Brain microvascular endothelial cell (primary cell): Measurements from ENCODE around the gene LEO1.

ENCODE experiments used
- DNase-seq: peaks from one replicate; pipeline ENCODE4 v3.0.0-alpha.2; 2020
- H3K27ac ChIP-seq: fragments of 250-450 bp; sonication (Bioruptor Pico); 2 replicates; pipeline ENCODE4 v1.5.1; 2020; ENCODE audit warnings: mild to moderate bottlenecking, moderate library complexity
- H3K27me3 ChIP-seq: fragments of 250-450 bp; sonication (Bioruptor Pico); replicated peaks from 2 replicates; pipeline ENCODE4 v1.5.1; 2020; ENCODE audit warnings: mild to moderate bottlenecking
- H3K36me3 ChIP-seq: fragments of 250-450 bp; sonication (Bioruptor Pico); replicated peaks from 2 replicates; pipeline ENCODE4 v1.5.1; 2020; ENCODE audit warnings: mild to moderate bottlenecking
- H3K4me3 ChIP-seq: 2 replicates; pipeline ENCODE4 v1.5.1; 2011; ENCODE audit warnings: low read depth, mild to moderate bottlenecking, control low read depth, low read length, moderate library complexity
- in situ Hi-C: cut with HindIII; loops from 2 replicates; pipeline ENCODE4 v1.10.0; 2017; ENCODE audit warnings: low sequenced_read_pairs, low pct_ligation_motif_present
- TF ChIP-seq, protein P1 (sequence below): IDR thresholded peaks from 2 replicates; pipeline ENCODE4 v1.5.1; 2011; ENCODE audit warnings: low read depth, mild to moderate bottlenecking, moderate library complexity, low read length, control low read depth, inconsistent platforms; ENCODE audit errors: missing control alignments

The LEO1 gene

DNA sequence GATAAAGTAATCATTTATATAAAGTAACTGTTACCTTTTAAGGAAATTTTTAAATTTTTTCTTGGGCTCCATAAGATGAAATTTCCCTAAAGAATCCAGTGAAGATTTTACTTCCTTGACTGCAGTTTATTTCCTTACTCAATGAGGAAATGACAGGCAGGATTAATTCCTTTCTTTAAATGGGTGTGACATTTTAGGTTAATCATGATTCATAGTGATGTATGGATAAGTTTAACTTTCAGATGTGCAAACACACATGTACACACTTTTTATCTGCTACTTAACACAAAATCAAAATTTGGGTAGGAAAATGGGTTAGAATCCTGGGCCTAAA is 11.2 kb upstream of the LEO1 start:
- in situ Hi-C loops = no loop called here
- DNase-seq = no peak
- H3K4me3 ChIP-seq = no peak overlapping the region
- H3K27ac ChIP-seq = no peak overlapping the region
- H3K36me3 ChIP-seq = no peaks in the 10 kb centered on the region
- TF ChIP-seq, protein P1, sequence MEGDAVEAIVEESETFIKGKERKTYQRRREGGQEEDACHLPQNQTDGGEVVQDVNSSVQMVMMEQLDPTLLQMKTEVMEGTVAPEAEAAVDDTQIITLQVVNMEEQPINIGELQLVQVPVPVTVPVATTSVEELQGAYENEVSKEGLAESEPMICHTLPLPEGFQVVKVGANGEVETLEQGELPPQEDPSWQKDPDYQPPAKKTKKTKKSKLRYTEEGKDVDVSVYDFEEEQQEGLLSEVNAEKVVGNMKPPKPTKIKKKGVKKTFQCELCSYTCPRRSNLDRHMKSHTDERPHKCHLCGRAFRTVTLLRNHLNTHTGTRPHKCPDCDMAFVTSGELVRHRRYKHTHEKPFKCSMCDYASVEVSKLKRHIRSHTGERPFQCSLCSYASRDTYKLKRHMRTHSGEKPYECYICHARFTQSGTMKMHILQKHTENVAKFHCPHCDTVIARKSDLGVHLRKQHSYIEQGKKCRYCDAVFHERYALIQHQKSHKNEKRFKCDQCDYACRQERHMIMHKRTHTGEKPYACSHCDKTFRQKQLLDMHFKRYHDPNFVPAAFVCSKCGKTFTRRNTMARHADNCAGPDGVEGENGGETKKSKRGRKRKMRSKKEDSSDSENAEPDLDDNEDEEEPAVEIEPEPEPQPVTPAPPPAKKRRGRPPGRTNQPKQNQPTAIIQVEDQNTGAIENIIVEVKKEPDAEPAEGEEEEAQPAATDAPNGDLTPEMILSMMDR = no peak
- H3K27me3 ChIP-seq = no peaks in the 10 kb centered on the region

DNA sequence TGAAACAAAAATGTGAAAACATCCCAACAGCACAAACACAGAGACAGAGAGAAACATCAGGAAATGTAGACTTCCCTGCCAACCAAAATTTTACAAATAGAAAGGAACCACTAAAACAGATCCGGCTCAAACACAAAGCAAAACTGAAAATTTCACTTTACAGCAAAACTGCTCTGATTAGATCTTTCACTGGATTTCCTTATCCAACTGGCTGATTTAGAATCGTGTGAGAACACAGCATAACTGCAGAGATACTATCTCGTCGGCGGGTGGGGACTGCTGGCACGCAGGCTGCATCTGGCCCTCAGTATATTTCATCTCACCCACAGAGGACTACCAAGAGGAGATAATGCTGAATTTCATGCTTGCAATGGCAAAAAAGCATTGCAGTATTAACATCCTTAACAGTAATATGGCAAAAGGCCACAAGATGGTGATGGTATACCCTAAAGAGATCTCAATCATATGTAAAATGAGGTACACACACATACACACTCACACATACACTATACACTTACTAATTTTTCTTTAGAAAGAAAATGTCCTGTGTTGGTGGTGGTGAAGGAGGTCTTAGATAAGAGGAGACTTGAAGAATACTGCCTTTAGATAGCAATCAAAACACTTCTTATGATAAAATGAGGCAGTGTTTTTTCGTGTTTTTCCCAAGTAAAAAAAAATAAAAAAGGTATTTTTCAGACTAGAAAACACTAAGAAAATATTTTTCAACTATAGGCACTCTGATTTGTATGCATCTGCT is 10.6 kb upstream of the LEO1 start:
- no peak overlapping the region for H3K4me3 ChIP-seq
- TF ChIP-seq, protein P1 = peak; percentile 44
- no peaks in the 10 kb centered on the region for H3K27me3 ChIP-seq
- in situ Hi-C loops = no loop called here
- H3K27ac ChIP-seq = peak overlapping the region; percentile 55
- no peaks in the 10 kb centered on the region for H3K36me3 ChIP-seq
- peak; percentile 53 for DNase-seq

DNA sequence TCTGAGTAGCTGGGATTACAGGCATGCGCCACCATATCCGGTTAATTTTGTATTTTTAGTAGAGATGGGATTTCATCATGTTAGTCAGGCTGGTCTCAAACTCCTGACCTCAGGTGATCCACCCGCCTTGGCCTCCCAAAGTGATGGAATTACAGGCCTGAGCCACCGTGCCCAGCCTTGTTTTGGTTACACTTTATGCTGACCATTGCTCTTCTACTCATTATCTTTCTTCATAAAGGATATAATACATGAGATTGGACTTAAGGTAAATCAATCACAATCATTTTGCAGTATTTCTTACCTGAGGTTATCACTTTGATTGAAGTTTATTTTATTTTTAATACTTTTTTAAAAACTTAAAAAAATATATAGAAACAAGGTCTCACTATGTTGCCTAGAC is 2.2 kb upstream of the LEO1 start:
- H3K27me3 ChIP-seq = no peaks in the 10 kb centered on the region
- H3K4me3 ChIP-seq = no peak overlapping the region
- TF ChIP-seq, protein P1 = no peak
- in situ Hi-C loops = no loop called here
- peaks cover 2% of the 10 kb centered on the region for H3K36me3 ChIP-seq
- no peak for DNase-seq
- no peak overlapping the region for H3K27ac ChIP-seq

DNA sequence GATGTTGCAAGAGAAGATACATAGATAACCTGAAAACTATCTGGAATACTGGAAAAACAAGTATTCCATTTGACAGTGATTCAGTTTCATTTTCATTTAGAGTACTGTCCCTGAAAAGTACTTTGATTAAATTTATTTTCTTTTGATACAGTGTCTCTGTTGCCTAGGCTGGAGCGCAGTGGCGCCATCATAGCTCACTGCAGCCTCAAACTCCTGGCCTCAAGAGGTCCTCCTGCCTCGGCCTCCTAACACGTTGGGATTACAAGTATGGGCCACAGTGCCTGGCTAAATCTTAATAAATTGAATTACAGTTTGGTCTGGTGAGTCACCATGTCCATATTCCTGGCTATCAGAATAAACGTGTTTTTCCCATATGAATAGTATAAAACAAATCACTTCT is 1.6 kb upstream of the LEO1 start:
- Histone ChIP-seq H3K27ac (no peak overlapping the region), H3K4me3 (no peak overlapping the region), H3K36me3 (peaks cover 2% of the 10 kb centered on the region), H3K27me3 (no peaks in the 10 kb centered on the region)
- in situ Hi-C loops = no loop called here
- TF ChIP-seq, protein P1 = no peak
- no peak for DNase-seq

DNA sequence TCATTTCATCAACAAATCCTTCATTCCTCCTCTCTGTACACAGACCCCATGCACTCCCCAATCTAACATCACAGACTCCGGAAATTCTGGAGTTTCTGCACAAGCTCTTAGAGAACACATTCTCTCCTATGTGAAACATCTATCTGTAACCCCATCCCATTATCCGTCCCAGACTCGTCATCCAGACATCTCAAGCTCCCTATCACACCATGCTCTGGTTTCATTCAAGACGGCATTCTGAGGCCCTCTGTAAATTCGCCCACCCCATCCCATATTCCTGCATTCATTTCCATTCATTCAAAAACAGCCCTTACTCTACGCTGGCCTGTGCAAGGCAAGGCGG is 575 bp downstream of the LEO1 start:
- in situ Hi-C loops = no loop called here
- DNase-seq = no peak
- Histone ChIP-seq H3K27ac (peak overlapping the region; percentile 91), H3K27me3 (no peaks in the 10 kb centered on the region), H3K4me3 (peak overlapping the region; percentile 93), H3K36me3 (peaks cover 2% of the 10 kb centered on the region)
- TF ChIP-seq, protein P1 = no peak

DNA sequence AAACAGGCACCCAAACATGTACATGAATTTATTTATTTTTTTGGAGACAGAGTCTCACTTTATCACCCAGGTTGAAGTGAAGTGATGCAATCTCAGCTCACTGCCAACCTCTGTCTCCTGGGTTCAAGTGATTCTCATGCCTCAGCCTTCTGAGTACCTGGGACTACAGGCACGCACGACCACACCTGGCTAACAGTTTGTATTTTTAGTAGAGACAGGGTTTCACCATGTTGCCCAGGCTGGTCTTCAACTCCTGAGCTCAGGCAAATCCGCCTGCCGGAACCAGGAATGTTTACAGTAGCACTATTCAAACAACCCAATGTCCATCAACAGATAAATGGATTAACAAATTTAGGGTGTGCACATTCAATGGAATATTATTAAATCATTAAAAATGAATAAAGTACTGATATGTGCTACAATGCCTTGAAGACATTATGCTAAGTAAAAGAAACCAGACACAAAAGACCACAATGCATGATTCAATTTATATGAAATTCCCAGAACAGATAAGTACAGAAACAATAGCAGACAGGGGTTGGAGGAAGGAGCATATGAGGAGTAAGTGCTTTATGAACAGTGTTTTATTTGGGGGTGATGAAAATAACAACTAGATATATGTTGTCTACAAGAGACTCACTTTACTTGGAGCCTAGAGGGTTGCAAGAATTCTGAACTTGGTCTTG is 1.3 kb downstream of the LEO1 start:
- Histone ChIP-seq H3K36me3 (peaks cover 2% of the 10 kb centered on the region), H3K4me3 (peak overlapping the region; percentile 93), H3K27me3 (no peaks in the 10 kb centered on the region), H3K27ac (peak overlapping the region; percentile 91)
- in situ Hi-C loops = no loop called here
- DNase-seq = no peak
- TF ChIP-seq, protein P1 = no peak
